ENCODE results near the gene CACNA2D1.

CACNA2D1 gene

DNA sequence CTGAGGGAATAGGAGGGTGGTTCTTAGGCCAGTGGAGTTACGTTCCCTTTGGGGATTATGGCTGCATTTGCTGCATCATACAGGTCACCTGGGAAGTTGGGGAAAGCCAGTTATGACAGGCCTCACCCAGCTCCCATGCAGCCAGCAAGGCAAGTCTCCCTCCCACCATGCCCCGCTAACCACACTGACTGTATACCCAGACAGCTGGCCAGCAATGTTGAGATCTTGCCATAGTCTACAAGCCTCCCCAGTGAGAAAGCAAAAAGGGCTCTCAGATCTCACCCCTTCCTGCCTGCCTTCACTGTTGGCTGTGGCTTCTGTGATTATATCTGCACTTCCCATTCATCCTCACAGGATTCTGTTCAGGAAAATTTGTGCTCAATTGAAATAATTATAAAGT is 540.5 kb downstream of the CACNA2D1 start:
- no peak overlapping the region for H3K23ac ChIP-seq (ENCODE audit: low read length in 2 of 2)
- no peaks in the 10 kb centered on the region for H3K79me1 ChIP-seq (replicated peaks; ENCODE audit: low read length, poor library complexity, severe bottlenecking)
- H4K91ac ChIP-seq (ENCODE audit: low read length) = peak overlapping the region; percentile 39
- H3K4ac ChIP-seq (ENCODE audit: low read depth in 1 of 2, low read length in 2 of 2) = no peak overlapping the region
- no peak overlapping the region for H2AFZ ChIP-seq (ENCODE audit: low read depth, low read length)
- no peak overlapping the region for H2BK120ac ChIP-seq (ENCODE audit: low read depth, low read length)
- H3K4me3 ChIP-seq (ENCODE audit: insufficient read depth in 1 of 2, low read depth in 1 of 2, low read length in 2 of 2) = no peak overlapping the region
- 90% methylated on average over 2 of the region's 2 CpGs for WGBS
- no peaks in the 10 kb centered on the region for H3K27me3 ChIP-seq (ENCODE audit: control insufficient read depth in 1 of 2, insufficient read depth in 1 of 2, low read length in 2 of 2)
- DNase-seq = no peak
- no peak overlapping the region for H2AK5ac ChIP-seq (ENCODE audit: low read length, severe bottlenecking)
- no peak overlapping the region for H2BK15ac ChIP-seq (ENCODE audit: low read depth, poor library complexity, severe bottlenecking)
- no peaks in the 10 kb centered on the region for H3K36me3 ChIP-seq (ENCODE audit: control insufficient read depth in 1 of 2, insufficient read depth in 2 of 2, low read depth in 1 of 2, low read length in 2 of 2)
- no peaks in the 10 kb centered on the region for H3K4me1 ChIP-seq (ENCODE audit: control insufficient read depth, insufficient read depth, low read depth, low read length)
- H3K18ac ChIP-seq (ENCODE audit: low read depth in 1 of 2, low read length in 2 of 2) = no peak overlapping the region
- no peak overlapping the region for H3K9ac ChIP-seq (ENCODE audit: low read length)
- H4K8ac ChIP-seq (ENCODE audit: low read length) = no peak overlapping the region
- no peak overlapping the region for H3K27ac ChIP-seq (ENCODE audit: low read length, poor library complexity, severe bottlenecking)
- peaks cover 17% of the 10 kb centered on the region for H3K9me3 ChIP-seq (ENCODE audit: control insufficient read depth, low read length)
- H2BK12ac ChIP-seq (ENCODE audit: low read length in 2 of 2) = no peak overlapping the region
- H2BK5ac ChIP-seq (ENCODE audit: low read depth, low read length, poor library complexity, severe bottlenecking) = no peak overlapping the region
- no peak overlapping the region for H3K4me2 ChIP-seq (ENCODE audit: low read length, poor library complexity, severe bottlenecking)
- H3K14ac ChIP-seq (ENCODE audit: low read length in 2 of 2) = no peak overlapping the region

DNA sequence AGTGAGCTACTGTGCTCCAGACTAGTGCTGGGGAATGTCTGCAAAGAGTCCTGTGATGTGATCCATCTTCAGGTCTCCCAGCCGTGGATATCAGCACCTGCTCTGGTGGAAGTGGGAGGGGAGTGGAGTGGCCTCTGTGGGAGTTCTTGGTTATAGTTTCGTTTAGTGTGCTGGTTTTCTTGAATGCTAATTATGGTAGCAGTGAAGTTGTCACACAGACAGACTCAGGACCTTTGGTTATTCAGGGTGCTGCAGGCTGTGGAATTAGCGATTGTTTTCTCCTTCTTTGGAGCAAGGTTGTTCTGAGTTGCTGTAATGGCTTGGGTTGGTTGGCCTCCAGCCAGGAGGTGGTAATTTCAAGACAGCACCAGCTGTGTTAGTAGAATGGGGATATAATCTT is 541.0 kb downstream of the CACNA2D1 start:
- Histone ChIP-seq H2AK5ac (ENCODE audit: low read length, severe bottlenecking) (no peak overlapping the region), H3K4me2 (ENCODE audit: low read length, poor library complexity, severe bottlenecking) (no peak overlapping the region), H3K4me1 (ENCODE audit: control insufficient read depth, insufficient read depth, low read depth, low read length) (no peaks in the 10 kb centered on the region), H3K18ac (ENCODE audit: low read depth in 1 of 2, low read length in 2 of 2) (no peak overlapping the region), H2BK15ac (ENCODE audit: low read depth, poor library complexity, severe bottlenecking) (no peak overlapping the region), H3K27ac (ENCODE audit: low read length, poor library complexity, severe bottlenecking) (no peak overlapping the region), H2AFZ (ENCODE audit: low read depth, low read length) (no peak overlapping the region), H3K4me3 (ENCODE audit: insufficient read depth in 1 of 2, low read depth in 1 of 2, low read length in 2 of 2) (no peak overlapping the region), H3K9ac (ENCODE audit: low read length) (no peak overlapping the region), H3K79me1 (replicated peaks; ENCODE audit: low read length, poor library complexity, severe bottlenecking) (no peaks in the 10 kb centered on the region), H3K23ac (ENCODE audit: low read length in 2 of 2) (no peak overlapping the region), H3K36me3 (ENCODE audit: control insufficient read depth in 1 of 2, insufficient read depth in 2 of 2, low read depth in 1 of 2, low read length in 2 of 2) (no peaks in the 10 kb centered on the region), H2BK5ac (ENCODE audit: low read depth, low read length, poor library complexity, severe bottlenecking) (no peak overlapping the region), H3K9me3 (ENCODE audit: control insufficient read depth, low read length) (peaks cover 18% of the 10 kb centered on the region), H3K4ac (ENCODE audit: low read depth in 1 of 2, low read length in 2 of 2) (no peak overlapping the region), H4K8ac (ENCODE audit: low read length) (no peak overlapping the region), H3K27me3 (ENCODE audit: control insufficient read depth in 1 of 2, insufficient read depth in 1 of 2, low read length in 2 of 2) (no peaks in the 10 kb centered on the region), H2BK12ac (ENCODE audit: low read length in 2 of 2) (no peak overlapping the region), H3K14ac (ENCODE audit: low read length in 2 of 2) (no peak overlapping the region), H4K91ac (ENCODE audit: low read length) (peak overlapping the region; percentile 12), H2BK120ac (ENCODE audit: low read depth, low read length) (no peak overlapping the region)
- DNase-seq = no peak
- 65% methylated on average over 3 of the region's 3 CpGs for WGBS
